ENCODE data around the gene GAB1. TPM values are rescaled to one million over a fixed set of nuclear protein-coding genes. Genes with fewer than 3 reads are reported as not detected.
"Not testable (repeated sequence)": the region's sequence is repeated elsewhere in the genome, so short reads cannot be mapped to it uniquely, and the experiment has no call there.

GAB1 gene
- total and polyA plus RNA-seq, 4 donors = 2.4 to 31.3 (median 6.9) TPM

- Histone ChIP-seq H3K4me3 (ENCODE audit: low read depth in 1 of 3, low read length in 3 of 3) (no peak overlapping the region), H3K36me3 (ENCODE audit: control insufficient read depth in 4 of 4, insufficient read depth in 3 of 4, low read depth in 1 of 4, low read length in 3 of 4) (no peaks in the 10 kb centered on the region), H3K9ac (ENCODE audit: low read depth in 1 of 2, low read length in 2 of 2) (no peak overlapping the region), H3K9me3 (ENCODE audit: control insufficient read depth in 4 of 4, low read length in 3 of 4) (no peaks in the 10 kb centered on the region), H3K27me3 (ENCODE audit: control insufficient read depth in 4 of 4, insufficient read depth in 4 of 4, low read length in 3 of 4) (no peaks in the 10 kb centered on the region), H3K4me1 (ENCODE audit: control insufficient read depth in 4 of 4, insufficient read depth in 4 of 4, low read length in 3 of 4) (peaks cover 2 to 15% (median 6%) of the 10 kb centered on the region in 4 donors), H3K27ac (ENCODE audit: low read depth in 1 of 2, low read length in 2 of 2) (no peak overlapping the region)
- WGBS = 91% methylated on average over 2 of the region's 2 CpGs
- DNase-seq (ENCODE audit: low spot score) = no peak
- TF ChIP-seq JUND (IDR thresholded peaks at IDR 0.05) (no peak), HNF4A (conservative IDR thresholded peaks at IDR 0.05) (peak in 1 of 2 donors; percentile 9)
Measured at GRCh38 chr4:143347484-143348111, 10.9 kb downstream of the GAB1 start.

DNA sequence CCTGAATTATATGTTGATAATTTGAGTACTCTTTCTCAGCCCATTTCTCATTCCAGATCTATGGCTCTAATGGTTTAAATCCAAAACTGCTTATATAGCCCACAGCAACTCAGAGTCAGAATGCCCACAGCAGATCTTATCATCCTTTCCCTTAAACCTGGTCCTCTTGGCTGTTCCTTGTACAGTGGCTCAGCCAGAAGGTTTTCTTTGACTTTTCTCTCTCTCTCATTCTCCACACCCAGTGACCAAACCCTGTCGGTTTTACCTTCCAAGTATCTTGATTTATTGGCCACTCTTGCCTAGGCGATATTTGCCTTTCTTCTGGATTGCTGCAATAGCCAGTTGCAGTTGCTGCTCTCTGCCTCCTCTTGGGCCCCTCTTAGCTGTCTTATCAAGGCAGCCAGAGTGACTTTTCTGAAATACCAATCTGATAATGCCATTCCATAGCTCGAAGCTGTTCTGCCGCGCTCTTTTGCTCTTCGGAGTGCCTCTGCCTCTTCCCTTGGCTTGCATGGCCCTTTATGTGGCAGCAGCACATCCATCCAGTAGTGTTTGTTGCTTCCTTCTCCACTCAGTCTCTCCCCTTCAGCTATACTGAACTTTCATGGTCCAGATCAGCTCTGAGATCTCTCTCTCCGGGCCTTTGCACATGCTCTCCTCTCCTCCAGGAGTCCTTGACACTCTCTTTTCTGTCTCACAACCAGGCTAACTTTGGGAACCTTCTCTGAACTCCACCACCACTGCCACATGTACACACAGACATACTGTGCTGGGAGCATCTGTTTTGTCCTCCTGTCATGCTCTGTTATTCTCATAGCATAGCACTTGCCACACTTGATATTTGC, 11.8 kb downstream of the GAB1 start:
- peak; percentile 58 for DNase-seq (ENCODE audit: low spot score)
- H3K4me1 ChIP-seq (ENCODE audit: control insufficient read depth in 4 of 4, insufficient read depth in 4 of 4, low read length in 3 of 4) = peaks cover 0 to 15% (median 6%) of the 10 kb centered on the region in 4 donors
- TF ChIP-seq FOXA1 (IDR thresholded peaks at IDR 0.05) (no peak), YY1 (IDR thresholded peaks at IDR 0.05) (no peak), CTCF (IDR thresholded peaks at IDR 0.05; ENCODE audit: low read depth, low read length, missing input control) (no peak), RAD21 (IDR thresholded peaks at IDR 0.05) (no peak), GABPA (IDR thresholded peaks at IDR 0.05 in 1 of 2, conservative IDR thresholded peaks at IDR 0.05 in 1 of 2) (no peak), HNF4G (IDR thresholded peaks at IDR 0.05) (no peak), JUND (IDR thresholded peaks at IDR 0.05) (no peak), NR2F2 (IDR thresholded peaks at IDR 0.05) (no peak), MAX (IDR thresholded peaks at IDR 0.05) (no peak), FOXA2 (IDR thresholded peaks at IDR 0.05) (no peak)
- TF ChIP-seq, protein P1, sequence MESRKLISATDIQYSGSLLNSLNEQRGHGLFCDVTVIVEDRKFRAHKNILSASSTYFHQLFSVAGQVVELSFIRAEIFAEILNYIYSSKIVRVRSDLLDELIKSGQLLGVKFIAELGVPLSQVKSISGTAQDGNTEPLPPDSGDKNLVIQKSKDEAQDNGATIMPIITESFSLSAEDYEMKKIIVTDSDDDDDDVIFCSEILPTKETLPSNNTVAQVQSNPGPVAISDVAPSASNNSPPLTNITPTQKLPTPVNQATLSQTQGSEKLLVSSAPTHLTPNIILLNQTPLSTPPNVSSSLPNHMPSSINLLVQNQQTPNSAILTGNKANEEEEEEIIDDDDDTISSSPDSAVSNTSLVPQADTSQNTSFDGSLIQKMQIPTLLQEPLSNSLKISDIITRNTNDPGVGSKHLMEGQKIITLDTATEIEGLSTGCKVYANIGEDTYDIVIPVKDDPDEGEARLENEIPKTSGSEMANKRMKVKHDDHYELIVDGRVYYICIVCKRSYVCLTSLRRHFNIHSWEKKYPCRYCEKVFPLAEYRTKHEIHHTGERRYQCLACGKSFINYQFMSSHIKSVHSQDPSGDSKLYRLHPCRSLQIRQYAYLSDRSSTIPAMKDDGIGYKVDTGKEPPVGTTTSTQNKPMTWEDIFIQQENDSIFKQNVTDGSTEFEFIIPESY (IDR thresholded peaks at IDR 0.05) = no peak

GRCh38 chr4:143349858-143350527, 13.3 kb downstream of the GAB1 start:
- not testable (repeated sequence) for H3K9me3 ChIP-seq (ENCODE audit: control insufficient read depth in 4 of 4, low read length in 3 of 4); H3K4me3 ChIP-seq (ENCODE audit: low read depth in 1 of 3, low read length in 3 of 3); DNase-seq (ENCODE audit: low spot score); H3K36me3 ChIP-seq (ENCODE audit: control insufficient read depth in 4 of 4, insufficient read depth in 3 of 4, low read depth in 1 of 4, low read length in 3 of 4); H3K9ac ChIP-seq (ENCODE audit: low read depth in 1 of 2, low read length in 2 of 2); H3K27ac ChIP-seq (ENCODE audit: low read depth in 1 of 2, low read length in 2 of 2); H3K27me3 ChIP-seq (ENCODE audit: control insufficient read depth in 4 of 4, insufficient read depth in 4 of 4, low read length in 3 of 4)
- 96% methylated on average over 25 of the region's 25 CpGs for WGBS
- peaks cover 0 to 15% (median 6%) of the 10 kb centered on the region in 4 donors for H3K4me1 ChIP-seq (ENCODE audit: control insufficient read depth in 4 of 4, insufficient read depth in 4 of 4, low read length in 3 of 4)

More for the DNA sequence above, 11.8 kb downstream of the GAB1 start:
- H3K27ac ChIP-seq (ENCODE audit: low read depth in 1 of 2, low read length in 2 of 2) = no peak overlapping the region
- H3K36me3 ChIP-seq (ENCODE audit: control insufficient read depth in 4 of 4, insufficient read depth in 3 of 4, low read depth in 1 of 4, low read length in 3 of 4) = no peaks in the 10 kb centered on the region
- no peaks in the 10 kb centered on the region for H3K27me3 ChIP-seq (ENCODE audit: control insufficient read depth in 4 of 4, insufficient read depth in 4 of 4, low read length in 3 of 4)
- WGBS = 76% methylated on average over 7 of the region's 7 CpGs
- H3K9me3 ChIP-seq (ENCODE audit: control insufficient read depth in 4 of 4, low read length in 3 of 4) = no peaks in the 10 kb centered on the region
- H3K4me3 ChIP-seq (ENCODE audit: low read depth in 1 of 3, low read length in 3 of 3) = no peak overlapping the region
- H3K9ac ChIP-seq (ENCODE audit: low read depth in 1 of 2, low read length in 2 of 2) = no peak overlapping the region

All from liver (tissue), 9 donors.